Mammary epithelial cell (primary cell): ENCODE data around the gene RUFY1.

Source experiments
- EZH2 ChIP-seq: IDR thresholded peaks from 2 replicates; pipeline ENCODE4 v1.6.1; 2012; ENCODE audit warnings: low read length, inconsistent platforms, borderline replicate concordance
- TF ChIP-seq, protein P1 (sequence below), 2 donors: IDR thresholded peaks in 1 of 2; conservative IDR thresholded peaks in 1 of 2; 2 replicates each; pipeline ENCODE4 v1.5.1; 2011 to 2012; ENCODE audit warnings: inconsistent platforms in 2 of 2, low read length in 2 of 2, mild to moderate bottlenecking in 2 of 2, control low read depth in 1 of 2, low read depth in 1 of 2; ENCODE audit not compliant: insufficient read depth in 1 of 2; ENCODE audit errors: extremely low read depth in 1 of 2

DNA sequence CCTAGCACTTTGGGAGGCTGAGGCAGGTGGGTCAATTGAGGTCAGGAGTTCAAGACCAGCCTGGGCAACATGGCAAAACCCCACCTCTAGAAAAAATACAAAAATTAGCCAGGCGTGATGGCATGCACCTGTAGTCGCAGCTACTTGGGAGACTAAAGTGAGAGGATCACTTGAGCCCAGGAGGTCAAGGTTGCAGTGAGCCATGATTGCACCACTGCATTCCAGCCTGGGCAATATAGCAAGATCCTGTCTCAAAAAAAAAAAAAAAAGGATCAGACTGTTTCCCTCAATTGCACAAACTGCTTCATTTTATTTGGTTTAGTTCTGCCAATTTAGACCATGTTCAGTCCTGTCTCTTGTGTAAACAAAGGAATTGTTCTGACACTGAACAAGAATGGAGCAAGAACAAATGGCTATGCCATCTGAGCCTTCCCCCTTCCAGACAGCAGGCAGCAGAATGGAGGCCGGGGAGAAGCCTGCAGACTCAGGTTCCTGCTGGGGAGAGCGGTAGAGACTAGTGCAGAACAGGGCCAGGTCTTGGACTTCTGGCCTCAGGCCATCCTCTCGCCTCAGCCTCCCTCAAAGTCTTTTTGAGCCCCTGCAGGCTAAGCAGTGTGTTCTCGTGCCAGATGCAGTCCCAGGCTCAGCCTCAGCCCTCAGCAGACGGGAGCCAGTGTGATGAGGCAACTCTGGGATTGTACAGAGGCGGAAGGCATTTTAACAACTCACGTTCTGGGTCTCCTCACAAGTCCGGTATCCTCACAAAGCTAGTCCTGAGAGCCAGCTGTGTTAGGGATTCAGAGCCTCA, 54.9 kb downstream of the RUFY1 start:
- no peak for TF ChIP-seq EZH2
- TF ChIP-seq, protein P1, sequence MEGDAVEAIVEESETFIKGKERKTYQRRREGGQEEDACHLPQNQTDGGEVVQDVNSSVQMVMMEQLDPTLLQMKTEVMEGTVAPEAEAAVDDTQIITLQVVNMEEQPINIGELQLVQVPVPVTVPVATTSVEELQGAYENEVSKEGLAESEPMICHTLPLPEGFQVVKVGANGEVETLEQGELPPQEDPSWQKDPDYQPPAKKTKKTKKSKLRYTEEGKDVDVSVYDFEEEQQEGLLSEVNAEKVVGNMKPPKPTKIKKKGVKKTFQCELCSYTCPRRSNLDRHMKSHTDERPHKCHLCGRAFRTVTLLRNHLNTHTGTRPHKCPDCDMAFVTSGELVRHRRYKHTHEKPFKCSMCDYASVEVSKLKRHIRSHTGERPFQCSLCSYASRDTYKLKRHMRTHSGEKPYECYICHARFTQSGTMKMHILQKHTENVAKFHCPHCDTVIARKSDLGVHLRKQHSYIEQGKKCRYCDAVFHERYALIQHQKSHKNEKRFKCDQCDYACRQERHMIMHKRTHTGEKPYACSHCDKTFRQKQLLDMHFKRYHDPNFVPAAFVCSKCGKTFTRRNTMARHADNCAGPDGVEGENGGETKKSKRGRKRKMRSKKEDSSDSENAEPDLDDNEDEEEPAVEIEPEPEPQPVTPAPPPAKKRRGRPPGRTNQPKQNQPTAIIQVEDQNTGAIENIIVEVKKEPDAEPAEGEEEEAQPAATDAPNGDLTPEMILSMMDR (conservative IDR thresholded peaks at IDR 0.05 in 1 of 2, IDR thresholded peaks at IDR 0.05 in 1 of 2; ENCODE audit: extremely low read depth in 1 of 2, insufficient read depth in 1 of 2, low read depth in 1 of 2, low read length in 2 of 2): no peak
